COLO668 (cell line): ENCODE data around the gene WWC1.
"Not testable (repeated sequence)": the region's sequence is repeated elsewhere in the genome, so short reads cannot be mapped to it uniquely, and the experiment has no call there.

Source experiments
- DNase-seq: peaks from one replicate; lab custom pipeline; 2025; ENCODE audit not compliant: unreplicated experiment; lab: John Stamatoyannopoulos, UW

Gene WWC1

DNA sequence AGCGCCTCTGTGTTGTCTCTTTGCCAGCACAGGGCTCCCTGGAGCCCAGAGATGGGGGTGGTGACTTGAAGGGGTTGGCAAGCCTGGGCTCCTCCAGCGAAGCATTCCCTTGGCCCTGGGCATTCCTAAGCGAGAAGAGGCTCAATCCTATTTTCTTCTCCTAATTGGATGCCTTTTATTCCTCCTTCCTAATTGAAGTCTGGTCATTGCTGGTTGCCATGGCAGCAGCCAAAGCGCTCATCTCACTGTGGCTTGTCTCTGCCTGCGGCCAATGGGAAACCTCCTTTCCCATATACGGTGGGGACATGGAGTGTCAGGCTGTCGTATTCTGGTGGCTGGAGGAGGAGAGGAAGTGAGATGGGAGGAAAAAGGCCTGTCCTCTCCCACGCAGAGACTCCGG is 142.6 kb downstream of the WWC1 start:
- DNase-seq, result no peak

DNA sequence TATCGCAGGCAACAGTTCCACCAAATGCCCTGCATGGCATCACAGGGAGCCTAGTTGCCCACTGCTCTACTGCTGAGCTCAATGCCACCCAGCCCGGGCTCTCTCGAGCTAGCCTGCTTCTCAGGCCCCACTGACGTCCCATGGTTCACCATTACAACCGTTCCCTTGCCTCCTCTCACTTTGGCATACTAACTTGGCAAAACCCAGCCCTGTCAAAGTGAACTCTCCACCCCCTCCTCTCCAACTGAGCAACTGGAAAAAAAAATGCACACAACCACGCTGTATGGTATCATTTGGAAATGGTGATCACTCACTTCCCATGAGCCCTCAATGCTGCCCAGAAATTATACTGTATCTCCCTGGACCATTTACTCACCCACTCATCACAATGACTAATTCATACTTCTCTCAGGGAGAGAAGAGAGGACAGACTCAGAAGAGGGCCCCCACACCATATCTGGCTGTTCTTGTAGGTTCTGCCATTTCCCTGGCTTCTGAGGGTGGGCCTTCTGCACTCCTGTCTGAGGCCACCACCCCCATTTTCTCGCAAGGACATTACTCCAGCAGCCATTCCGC is 143.4 kb downstream of the WWC1 start:
- no peak for DNase-seq

DNA sequence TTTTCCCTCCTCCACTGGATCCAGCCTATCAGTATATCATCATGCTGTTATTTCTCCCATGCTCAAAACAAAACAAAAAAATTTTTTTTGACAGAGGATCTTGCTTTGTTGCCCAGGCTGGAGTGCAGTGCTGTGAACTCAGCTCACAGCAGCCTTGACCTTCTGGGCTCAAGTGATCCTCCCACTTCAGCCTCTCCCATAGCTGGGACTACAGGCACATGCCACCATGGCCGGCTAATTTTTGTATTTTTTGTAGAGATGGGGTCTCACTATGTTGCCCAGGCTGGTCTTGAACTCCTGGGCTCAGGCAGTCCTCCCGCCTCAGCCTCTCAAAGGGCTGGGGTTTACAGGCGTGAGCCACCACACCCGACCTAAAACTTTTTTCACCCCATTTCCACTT is 143.9 kb downstream of the WWC1 start:
- DNase-seq, result not testable (repeated sequence)

DNA sequence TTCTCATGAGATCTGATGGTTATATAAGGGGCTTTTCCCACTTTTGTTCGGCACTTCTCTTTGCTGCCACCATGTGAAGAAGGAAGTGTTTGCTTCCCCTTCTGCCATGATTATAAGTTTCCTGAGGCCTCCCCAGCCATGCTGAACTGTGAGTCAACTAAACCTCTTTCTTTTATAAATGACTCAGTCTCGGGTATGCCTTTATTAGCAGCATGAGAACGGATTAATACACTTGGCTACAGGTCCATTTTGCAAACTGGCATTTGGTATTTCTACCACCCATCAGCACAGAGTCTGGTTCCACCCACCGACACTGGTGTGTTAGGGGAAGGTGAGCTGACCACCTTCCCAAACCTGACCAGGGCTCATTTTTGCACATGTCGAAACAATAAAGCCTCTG is 146.9 kb downstream of the WWC1 start:
- DNase-seq, result no peak

DNA sequence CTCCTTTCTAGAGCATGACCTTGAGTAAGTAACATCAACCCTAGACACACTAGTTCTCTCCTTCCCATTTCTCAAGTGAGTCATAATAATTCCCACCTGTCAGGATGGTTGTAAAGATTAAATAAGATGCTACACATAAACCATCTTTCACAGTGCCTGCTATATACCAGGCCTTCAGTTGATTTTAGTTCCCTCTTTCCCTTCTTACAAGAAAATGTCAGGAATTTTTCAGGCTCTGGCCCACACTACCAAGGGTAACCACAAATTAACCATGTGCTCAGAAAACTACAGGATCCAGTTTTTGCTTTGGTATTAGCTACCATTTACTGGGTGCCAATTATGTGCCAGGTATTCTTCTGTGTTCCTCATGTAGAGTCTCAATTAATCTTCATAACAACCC is 152.1 kb downstream of the WWC1 start:
- no peak for DNase-seq

DNA sequence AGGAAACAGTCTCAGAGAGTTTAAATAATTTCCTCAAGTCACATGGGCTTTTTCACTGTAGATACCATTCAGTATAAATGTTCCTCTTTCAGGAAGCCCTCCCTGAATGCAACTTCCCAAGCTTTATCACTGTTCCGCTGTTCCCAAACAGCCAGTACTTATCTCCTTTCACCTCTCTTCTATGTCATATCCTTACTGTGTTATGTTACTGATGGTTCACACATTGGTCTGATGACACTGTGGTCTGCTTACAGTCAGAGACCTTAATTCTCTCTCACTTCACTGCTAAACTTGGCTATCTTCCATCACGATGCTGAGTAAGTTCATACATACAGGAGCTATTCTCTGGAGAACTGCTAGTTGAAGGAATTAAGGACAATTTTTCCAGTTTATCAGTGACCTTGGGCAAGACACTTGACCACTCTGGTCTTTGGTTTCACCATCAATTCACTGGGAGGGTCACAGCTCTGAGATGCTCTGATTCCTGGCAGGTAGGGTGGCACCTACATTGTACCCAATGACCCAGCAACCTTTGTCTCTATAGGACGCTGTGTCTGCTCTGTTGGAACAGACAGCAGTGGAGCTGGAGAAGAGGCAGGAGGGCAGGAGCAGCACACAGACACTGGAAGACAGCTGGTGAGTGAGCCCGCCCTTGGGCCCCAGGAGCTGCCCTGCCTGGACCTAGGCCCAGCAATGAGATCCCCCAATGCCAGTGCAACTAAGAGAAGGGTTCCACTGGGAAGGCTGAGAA is 152.7 kb downstream of the WWC1 start:
- DNase-seq, result no peak

DNA sequence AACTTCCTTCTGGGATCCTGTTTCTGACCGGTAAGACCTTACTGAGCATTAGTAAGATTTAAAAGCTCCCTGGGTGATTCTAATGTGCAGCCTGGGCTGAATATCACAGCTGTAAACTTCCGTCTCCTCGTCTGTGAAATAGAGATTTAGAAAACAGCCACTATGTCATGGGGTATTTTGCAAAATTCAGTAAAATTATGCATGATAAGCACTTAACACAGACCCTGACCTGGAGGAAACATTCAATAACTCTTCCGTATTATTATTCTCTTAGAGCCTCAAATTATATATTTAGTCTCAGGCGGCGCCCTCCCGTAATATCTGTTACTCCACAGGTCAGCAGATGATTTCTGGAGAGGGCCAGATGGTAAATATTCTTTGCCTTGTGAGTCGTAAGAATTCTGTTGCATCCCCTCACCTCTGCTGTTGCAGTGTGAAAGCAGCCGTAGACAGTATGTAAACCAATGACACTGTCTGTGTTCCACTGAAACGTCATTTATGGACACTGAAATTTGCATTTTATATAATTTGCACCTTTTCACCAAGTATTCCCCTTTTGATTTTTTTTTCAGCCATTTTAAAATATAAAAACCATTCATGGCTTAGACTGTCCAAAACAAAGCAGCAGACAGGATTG is 155.7 kb downstream of the WWC1 start:
- DNase-seq, result no peak

DNA sequence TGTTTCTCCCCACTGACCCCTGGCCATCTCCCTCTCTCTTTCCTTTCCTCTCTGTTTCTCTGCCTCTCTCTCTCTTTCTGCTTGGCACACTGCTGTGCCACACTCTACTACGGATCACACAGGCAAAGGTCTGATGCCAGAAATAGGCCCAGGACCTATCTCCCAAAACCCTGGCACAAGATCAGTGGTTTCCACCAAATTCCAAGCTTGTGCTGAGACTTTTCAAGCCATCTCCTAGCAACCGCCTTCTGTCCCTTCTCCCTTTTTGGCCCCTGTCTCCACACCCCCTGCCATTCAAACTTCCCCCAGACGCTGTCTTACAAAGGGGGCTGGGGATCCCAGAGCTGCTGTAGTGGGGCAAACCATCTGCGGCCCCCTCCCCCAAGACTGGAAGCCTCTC is 156.4 kb downstream of the WWC1 start:
- no peak for DNase-seq

DNA sequence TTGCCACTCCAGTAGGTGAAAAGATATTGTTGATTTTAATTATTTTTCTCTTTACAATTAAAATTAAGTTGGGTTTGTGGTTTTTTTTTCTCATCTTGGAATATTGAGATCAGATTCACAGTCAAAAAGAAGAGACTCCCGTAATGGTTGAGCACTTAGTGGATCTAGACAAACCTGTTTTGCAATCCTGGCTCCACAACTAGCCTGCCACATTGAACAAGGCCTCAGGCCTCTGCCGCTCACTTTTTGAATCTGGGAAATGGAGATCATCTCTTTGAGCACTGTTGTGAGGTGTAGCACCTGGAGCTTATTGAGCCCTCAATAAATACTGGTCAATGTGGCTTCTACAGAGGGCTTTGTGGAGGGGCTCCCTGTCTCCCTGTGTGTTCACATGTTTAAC is 157.7 kb downstream of the WWC1 start:
- DNase-seq, result no peak

DNA sequence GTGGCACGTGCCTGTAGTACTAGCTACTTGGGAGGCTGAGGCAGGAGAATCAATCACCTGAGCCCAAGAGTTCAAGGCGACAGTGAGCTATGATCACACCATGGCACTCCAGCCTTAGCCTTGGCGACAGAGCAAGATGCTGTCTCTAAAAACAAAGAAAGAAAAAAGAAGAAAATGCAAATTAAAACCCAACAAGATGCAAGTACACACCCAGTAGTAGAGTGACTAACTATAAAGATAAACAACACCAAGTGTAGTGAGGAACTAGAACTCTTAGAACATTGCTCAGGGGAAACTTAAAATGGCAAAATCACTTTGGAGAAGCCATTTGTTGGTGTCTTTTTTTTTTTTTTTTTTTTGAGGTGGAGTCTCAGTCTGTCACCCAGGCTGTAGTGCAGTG is 160.1 kb downstream of the WWC1 start:
- DNase-seq, result no peak

DNA sequence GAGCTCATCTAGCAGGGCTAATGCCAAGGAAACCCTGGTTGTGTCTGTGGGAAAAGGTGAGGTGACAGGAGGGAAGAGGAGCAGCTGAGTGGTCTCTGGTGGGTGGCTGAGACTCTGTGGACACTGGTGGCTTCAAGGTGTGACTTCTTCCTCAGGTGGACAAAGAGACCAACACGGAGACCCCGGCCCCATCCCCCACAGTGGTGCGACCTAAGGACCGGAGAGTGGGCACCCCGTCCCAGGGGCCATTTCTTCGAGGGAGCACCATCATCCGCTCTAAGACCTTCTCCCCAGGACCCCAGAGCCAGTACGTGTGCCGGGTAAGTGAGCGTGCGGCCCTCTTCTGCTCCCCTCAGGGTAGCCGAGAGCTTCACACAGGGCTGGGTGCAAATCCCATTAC is 163.8 kb downstream of the WWC1 start:
- no peak for DNase-seq

DNA sequence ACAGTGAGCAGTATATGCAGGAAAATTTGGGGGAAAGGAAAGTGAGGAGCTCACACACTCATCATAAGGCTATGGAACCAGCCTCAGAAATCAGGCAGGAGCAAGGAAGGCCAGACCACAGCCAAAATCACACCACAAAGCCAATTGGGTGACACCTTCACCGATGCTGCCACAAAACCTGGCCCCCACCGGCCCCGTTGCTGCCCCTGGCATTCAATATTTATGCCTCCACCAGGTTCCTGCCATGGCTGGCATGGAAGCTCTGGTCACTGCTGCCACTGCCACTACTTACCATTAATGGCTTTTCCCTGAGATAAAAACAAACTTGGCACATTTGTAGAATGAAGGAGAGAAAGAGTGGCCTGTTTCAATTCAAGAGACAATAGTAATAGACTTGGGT is 166.1 kb downstream of the WWC1 start:
- no peak for DNase-seq

DNA sequence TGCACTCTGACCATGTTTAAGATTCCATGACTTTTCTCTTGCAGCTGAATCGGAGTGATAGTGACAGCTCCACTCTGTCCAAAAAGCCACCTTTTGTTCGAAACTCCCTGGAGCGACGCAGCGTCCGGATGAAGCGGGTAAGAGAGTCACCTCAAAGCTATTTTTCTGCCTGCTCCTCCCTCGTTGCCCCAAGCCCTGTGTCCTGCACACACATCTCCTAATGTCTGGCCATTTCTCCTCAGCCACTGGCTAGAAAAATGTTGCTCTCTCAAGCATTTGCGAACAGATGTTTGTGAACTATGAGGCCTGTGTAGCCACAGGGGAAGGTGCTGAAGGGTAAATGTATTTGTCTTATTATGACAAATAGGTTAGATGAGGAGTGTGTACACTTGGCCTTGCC is 169.2 kb downstream of the WWC1 start:
- DNase-seq, result no peak

DNA sequence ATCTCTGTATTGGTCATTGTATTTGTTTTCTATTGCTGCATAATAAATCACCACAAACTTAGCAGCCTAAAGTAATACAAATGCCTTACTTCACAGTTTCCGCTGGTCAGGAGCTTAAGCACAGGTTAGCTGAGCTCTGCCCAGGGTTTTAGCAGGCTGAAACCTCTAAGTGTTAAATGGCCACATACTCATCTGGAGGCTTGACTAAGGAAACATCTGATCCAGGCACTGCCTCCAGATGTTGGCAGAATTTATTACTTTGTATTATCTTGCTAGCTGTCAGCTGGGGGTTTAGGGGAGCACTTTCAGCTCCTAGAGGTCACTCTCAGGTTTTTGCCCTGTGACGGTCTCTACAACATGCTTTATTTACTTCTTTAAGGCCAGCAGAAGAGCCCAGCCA is 171.6 kb downstream of the WWC1 start:
- no peak for DNase-seq

DNA sequence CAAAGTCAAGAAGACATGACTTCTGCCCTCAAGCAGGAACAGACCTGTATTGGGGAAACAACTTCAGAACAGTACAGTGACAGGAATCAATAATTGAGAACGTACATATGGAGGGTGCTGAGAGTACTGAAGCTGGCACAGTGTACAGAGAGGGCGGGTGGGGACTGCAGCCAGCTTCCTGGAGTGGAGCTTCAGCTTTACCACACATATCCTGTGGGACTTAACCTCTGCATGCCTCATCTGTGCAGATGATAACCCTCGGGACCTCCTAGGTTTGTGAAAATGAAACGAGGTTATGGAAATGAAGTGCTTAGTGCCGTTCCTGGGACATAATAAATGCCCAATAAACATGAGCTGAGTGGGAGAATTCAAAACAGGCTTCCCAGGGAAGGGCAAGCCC is 172.8 kb downstream of the WWC1 start:
- DNase-seq, result no peak

DNA sequence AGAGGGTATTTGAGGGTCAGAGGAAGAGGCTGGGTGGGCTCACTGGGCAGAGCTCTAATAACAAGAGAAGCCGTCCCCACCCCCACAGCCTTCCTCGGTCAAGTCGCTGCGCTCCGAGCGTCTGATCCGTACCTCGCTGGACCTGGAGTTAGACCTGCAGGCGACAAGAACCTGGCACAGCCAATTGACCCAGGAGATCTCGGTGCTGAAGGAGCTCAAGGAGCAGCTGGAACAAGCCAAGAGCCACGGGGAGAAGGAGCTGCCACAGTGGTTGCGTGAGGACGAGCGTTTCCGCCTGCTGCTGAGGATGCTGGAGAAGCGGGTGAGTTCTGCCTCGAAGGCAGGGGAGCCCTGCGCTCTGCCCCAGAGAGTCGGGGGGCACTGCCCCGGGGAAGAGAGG is 173.2 kb downstream of the WWC1 start:
- no peak for DNase-seq

DNA sequence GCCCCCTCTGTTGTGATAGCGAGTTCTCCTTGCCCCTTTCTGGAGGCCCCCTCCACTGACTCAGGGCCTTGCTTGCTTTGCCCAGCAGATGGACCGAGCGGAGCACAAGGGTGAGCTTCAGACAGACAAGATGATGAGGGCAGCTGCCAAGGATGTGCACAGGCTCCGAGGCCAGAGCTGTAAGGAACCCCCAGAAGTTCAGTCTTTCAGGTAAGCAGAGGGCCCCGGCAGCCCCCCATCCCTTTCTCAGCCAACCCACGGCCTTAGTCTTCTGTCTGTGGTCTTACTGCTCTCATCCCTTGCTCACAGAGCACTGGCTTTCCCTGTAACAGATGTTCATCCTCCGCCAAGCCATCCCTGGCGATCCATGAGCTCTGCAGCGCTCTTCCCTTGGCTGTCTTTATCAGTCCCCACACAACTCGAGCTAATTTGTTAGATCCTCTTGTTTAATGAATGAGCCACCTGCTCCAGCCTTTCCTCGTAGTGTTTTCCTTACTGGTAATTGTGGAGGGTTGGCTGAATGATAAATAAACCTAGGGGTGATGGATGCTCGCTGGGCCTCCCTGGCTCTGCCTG is 176.4 kb downstream of the WWC1 start:
- DNase-seq, result peak; percentile 5

DNA sequence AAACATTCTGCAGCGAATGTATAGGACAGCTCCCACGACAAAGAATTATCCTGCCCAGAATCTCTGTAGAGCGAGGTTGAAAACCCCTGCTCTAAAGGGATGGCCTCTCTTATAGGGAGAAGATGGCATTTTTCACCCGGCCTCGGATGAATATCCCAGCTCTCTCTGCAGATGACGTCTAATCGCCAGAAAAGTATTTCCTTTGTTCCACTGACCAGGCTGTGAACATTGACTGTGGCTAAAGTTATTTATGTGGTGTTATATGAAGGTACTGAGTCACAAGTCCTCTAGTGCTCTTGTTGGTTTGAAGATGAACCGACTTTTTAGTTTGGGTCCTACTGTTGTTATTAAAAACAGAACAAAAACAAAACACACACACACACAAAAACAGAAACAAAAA is 177.4 kb downstream of the WWC1 start:
- no peak for DNase-seq

DNA sequence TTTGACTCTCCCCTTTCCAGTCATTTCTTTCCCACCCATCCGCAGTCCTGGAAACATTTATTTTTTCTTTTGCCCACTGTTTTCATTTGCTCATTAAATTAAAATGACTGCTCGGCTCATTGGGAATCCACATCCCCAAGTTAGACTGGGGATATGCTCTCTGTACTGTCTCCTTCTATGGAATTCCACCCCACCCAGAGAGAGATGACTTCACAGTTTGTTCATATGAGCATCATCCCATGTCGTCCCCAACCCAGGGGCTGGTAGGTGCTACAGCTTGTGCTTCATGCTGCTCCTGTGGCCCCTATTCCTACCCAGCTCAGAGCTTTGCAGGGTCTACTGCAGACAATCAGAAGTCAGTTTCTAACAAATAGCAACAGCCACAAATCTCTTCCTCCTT is 178.4 kb downstream of the WWC1 start:
- DNase-seq, result no peak

DNA sequence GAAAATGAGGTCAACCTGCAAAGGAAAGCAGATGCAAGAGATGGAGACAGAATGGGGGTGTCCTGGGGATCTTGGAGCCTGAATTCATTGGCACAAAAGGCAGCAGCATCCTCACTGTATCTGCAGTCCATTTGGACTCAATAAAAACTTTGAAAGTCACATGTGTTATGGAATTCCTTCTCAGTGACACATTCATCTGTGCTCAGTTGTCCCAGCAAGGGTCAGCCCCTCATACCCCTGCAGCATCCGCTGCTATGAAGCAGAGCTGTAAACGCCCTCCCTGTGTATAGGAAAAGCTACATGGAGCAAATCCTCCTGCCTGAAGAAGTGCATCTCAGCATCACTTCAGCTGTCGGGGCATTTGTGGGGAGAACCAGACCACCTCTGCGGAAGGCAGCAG is 180.3 kb downstream of the WWC1 start:
- no peak for DNase-seq

DNA sequence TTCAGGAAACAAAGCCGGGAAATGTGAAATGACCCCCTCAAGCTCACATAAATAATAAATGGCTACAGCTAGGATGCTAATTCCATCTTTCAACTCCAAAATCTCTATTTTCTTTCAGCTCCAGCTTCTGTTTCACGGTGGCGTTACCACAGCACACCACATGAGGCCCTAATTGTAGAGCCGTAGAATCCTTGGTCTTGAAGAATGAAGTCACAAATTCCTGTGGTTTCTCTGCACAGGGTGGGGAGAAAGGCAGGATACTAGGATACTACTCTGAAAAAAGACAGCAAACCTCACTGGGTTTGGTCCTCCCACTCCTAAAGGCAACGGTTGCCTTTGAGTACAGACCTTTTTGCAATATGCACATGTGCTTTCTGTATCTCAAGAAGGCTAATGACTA is 180.9 kb downstream of the WWC1 start:
- no peak for DNase-seq

DNA sequence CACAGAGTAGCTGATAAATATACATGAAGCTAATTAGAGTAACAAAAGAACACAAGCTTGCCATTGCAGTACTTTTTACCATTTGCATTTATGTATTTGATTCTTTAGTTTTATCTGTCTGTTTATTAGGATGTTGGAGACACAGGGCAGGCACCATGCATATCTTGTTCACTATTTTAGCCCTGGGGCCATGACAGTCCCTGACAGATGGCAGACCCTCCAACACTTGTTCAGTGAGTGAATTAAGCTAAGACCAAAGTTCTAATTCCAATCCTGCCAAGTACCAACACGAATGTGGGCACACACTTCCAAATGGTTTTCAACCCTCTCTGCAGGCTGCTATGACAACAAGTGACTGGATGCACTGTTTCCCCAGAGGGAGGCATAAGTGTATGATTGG is 182.9 kb downstream of the WWC1 start:
- no peak for DNase-seq
